Astrocyte of the cerebellum (primary cell): Measurements from ENCODE around the gene ZNF341.

ENCODE experiments used
- DNase-seq: peaks from one replicate; pipeline ENCODE4 v3.0.0-alpha.2; 2011; ENCODE audit warnings: low read depth
- H3K4me3 ChIP-seq: 2 replicates; pipeline ENCODE4 v1.5.1; 2011; ENCODE audit warnings: mild to moderate bottlenecking, low read depth, low read length, moderate library complexity
- in situ Hi-C: cut with HindIII; loops from 2 replicates; pipeline ENCODE4 v1.10.0; 2017; ENCODE audit warnings: low sequenced_read_pairs
- TF ChIP-seq, protein P1 (sequence below): IDR thresholded peaks from 2 replicates; pipeline ENCODE4 v1.5.1; 2012; ENCODE audit warnings: low read length, low read depth, moderate library complexity, mild to moderate bottlenecking; ENCODE audit errors: missing control alignments

ZNF341 gene

DNA sequence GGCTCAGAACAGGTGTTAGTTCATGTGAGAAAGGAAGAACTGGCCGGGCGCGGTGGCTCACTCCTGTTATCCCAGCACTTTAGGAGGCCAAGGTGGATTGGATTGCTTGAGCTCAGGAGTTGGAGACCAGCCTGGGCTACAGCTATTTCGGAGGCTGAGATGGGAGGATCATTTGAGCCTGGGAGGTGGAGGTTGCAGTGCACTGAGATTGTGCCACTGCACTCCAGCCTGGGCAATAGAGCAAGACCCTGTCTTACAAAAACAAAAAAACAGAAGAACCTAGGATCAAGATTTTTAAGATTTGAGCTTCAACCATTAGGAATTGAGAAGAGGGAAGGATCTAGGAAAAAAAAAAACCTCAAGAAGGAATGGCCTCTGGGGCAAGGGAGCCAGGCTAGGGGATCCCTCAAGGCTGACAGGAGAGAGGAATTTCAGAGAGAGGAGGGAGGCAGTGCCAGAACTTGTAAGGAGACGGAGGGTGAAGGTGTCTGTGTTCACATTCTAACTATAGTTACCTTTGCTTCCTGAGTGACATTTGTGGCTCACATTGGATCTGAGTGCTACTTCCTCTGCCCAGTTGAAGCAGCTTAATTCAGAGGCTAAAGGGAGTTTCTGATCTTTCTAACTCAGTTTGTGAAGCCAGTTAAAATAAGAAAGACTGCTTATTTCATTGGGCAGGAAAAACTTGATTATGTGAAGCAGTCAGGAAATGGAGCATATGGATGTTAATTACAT, 105.5 kb downstream of the ZNF341 start:
- TF ChIP-seq, protein P1, sequence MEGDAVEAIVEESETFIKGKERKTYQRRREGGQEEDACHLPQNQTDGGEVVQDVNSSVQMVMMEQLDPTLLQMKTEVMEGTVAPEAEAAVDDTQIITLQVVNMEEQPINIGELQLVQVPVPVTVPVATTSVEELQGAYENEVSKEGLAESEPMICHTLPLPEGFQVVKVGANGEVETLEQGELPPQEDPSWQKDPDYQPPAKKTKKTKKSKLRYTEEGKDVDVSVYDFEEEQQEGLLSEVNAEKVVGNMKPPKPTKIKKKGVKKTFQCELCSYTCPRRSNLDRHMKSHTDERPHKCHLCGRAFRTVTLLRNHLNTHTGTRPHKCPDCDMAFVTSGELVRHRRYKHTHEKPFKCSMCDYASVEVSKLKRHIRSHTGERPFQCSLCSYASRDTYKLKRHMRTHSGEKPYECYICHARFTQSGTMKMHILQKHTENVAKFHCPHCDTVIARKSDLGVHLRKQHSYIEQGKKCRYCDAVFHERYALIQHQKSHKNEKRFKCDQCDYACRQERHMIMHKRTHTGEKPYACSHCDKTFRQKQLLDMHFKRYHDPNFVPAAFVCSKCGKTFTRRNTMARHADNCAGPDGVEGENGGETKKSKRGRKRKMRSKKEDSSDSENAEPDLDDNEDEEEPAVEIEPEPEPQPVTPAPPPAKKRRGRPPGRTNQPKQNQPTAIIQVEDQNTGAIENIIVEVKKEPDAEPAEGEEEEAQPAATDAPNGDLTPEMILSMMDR = no peak
- no peak overlapping the region for H3K4me3 ChIP-seq
- no peak for DNase-seq
- in situ Hi-C loops = no loop called here

DNA sequence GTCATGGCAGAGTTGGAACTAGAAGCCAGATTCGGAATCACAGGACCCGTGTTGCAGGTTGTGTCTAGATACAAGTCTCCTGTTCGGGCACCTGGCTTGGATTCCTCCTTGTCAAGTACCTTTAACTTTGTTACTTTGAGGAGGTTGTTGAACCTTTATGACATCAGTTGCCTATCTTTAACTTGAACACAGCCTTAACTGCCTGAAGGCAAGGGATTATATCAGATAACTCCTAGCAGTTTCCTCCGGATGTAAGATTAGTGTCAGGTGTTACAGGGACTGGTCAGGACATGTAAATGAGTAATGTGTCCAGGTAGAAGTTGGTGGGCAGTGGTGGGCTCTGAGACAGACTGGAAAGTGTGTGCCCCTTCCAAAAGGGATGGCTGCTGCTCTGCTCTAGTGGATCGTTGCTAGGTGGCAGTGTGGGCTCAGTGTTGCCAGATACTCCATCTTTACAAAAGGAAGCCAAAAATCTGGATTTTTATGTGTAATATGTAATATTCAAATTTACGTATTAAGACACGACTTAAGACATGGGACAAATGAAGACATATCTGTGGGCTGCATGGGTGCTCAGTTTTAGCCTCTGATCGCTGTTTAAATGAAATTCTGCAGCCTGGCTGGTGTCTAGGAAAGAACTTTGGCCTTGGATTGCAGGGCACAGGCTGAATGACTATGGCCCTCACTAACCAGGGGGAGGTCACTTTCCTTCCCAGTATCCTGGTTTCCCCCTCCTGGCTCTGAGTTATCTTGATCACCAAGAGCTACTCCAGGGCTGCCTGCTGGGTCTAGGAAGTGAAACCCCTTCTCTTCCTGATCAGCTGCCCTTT, 106.5 kb downstream of the ZNF341 start:
- in situ Hi-C loops = no loop called here
- DNase-seq = no peak
- TF ChIP-seq, protein P1 = peak; percentile 7
- H3K4me3 ChIP-seq = no peak overlapping the region

- in situ Hi-C loops = no loop called here
- TF ChIP-seq, protein P1 = no peak
- H3K4me3 ChIP-seq = no peak overlapping the region
- DNase-seq = no peak
Observed at GRCh38 chr20:33839591-33839990, 107.8 kb downstream of the ZNF341 start.

- no peak for DNase-seq
- in situ Hi-C loops = no loop called here
- TF ChIP-seq, protein P1 = no peak
- no peak overlapping the region for H3K4me3 ChIP-seq
Observed at GRCh38 chr20:33840160-33840559, 108.4 kb downstream of the ZNF341 start.

DNA sequence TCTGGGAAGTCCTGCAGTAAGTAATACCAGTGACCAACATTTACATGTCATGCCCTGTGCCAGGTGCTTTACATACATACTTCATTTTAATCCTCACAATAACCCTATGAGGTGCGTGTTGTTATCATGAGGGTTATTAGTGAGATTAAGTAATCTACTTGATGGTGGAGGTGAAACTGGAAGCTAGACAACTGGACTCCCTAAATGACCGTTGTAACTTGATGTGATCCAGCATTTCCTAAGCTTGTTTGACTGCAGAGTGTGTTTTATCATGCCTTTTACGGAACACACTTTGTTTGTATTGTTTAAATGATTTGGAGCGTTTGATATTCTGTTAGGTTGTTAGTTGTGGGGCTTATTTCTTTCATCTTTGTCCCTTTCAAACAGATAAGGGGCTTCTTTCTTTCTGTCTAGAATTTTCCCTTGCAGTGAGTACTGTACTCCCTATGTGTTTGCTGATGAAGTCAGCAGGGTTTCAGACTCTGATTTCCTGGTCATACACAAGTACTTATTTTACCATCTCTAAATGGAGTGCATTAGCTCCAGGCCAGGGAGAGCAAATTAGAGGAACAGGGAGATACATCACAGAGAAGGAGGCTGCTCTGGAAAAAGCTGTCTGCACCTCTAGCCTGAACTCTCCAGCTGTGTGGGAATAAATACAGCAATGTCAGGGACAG, 109.1 kb downstream of the ZNF341 start:
- DNase-seq = no peak
- in situ Hi-C loops = no loop called here
- H3K4me3 ChIP-seq = no peak overlapping the region
- TF ChIP-seq, protein P1 = no peak

- H3K4me3 ChIP-seq = no peak overlapping the region
- no peak for DNase-seq
- TF ChIP-seq, protein P1 = no peak
- in situ Hi-C loops = no loop called here
Observed at GRCh38 chr20:33841436-33841799, 109.6 kb downstream of the ZNF341 start.
